ENCODE results near the gene ITPKB. TPM values are rescaled to one million over a fixed set of nuclear protein-coding genes. Genes with fewer than 3 reads are reported as not detected.
"Not testable (repeated sequence)": the region's sequence is repeated elsewhere in the genome, so short reads cannot be mapped to it uniquely, and the experiment has no call there.

Gene ITPKB
- total RNA-seq, 2 experiments from 2014 or later: 47.0 to 47.4 TPM

- CTCF ChIA-PET: interaction anchor here (1.1 kb wide), 2 partner anchors 9 to 14 kb away, joined by 3 to 5 read pairs; no protein-coding TSS in a partner anchor
- H3K4me1 Mint-ChIP-seq (ENCODE audit: low read depth); ATAC-seq; H3K4me3 Mint-ChIP-seq; H3K27ac Mint-ChIP-seq; POLR2A ChIA-PET; H3K27me3 Mint-ChIP-seq (ENCODE audit: low read depth); H3K9me3 Mint-ChIP-seq (ENCODE audit: insufficient read depth); H3K36me3 Mint-ChIP-seq (ENCODE audit: low read depth); DNase-seq: not testable (repeated sequence)
Observed at GRCh38 chr1:226611980-226612379, 127.1 kb downstream of the ITPKB start.

DNA sequence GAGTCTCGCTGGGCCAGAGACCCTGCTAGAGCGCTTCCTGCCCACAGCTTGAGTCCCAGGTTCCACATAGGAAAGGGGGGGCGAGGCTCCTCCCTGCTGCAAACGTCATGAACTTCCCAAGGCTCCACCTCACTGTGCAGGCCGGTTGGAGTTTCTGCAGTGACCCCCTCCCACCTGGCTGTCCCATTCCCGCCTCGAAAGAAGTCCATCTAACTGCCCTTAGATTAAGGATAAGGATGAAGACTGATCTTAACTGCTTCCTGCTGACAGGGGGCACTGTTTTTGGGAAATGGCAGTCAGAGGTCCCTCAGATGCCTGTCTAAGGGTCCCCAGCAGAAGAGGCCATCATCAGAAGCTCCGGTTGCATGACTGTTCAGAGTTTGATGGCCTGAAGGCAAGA lies 127.8 kb downstream of the ITPKB start:
- Mint-ChIP-seq H3K4me1 (ENCODE audit: low read depth) (no peaks in the 10 kb centered on the region), H3K27me3 (ENCODE audit: low read depth) (peaks cover 3% of the 10 kb centered on the region), H3K27ac (no peak overlapping the region), H3K9me3 (ENCODE audit: insufficient read depth) (no peaks in the 10 kb centered on the region), H3K4me3 (no peak overlapping the region), H3K36me3 (ENCODE audit: low read depth) (no peaks in the 10 kb centered on the region)
- CTCF ChIA-PET: interaction anchor here (1.1 kb wide), 1 partner anchor 8 kb away, joined by 3 read pairs; no protein-coding TSS in a partner anchor
- POLR2A ChIA-PET: no interaction called here
- DNase-seq: no peak
- no peak for ATAC-seq

- peaks cover 3% of the 10 kb centered on the region for H3K27me3 Mint-ChIP-seq (ENCODE audit: low read depth)
- ATAC-seq: no peak
- H3K4me1 Mint-ChIP-seq (ENCODE audit: low read depth): no peaks in the 10 kb centered on the region
- H3K36me3 Mint-ChIP-seq (ENCODE audit: low read depth): no peaks in the 10 kb centered on the region
- H3K27ac Mint-ChIP-seq: no peak overlapping the region
- ChIA-PET POLR2A (no interaction called here), CTCF (no interaction called here)
- no peak for DNase-seq
- H3K9me3 Mint-ChIP-seq (ENCODE audit: insufficient read depth): no peaks in the 10 kb centered on the region
- H3K4me3 Mint-ChIP-seq: no peak overlapping the region
Observed at GRCh38 chr1:226610671-226611070, 128.4 kb downstream of the ITPKB start.

DNA sequence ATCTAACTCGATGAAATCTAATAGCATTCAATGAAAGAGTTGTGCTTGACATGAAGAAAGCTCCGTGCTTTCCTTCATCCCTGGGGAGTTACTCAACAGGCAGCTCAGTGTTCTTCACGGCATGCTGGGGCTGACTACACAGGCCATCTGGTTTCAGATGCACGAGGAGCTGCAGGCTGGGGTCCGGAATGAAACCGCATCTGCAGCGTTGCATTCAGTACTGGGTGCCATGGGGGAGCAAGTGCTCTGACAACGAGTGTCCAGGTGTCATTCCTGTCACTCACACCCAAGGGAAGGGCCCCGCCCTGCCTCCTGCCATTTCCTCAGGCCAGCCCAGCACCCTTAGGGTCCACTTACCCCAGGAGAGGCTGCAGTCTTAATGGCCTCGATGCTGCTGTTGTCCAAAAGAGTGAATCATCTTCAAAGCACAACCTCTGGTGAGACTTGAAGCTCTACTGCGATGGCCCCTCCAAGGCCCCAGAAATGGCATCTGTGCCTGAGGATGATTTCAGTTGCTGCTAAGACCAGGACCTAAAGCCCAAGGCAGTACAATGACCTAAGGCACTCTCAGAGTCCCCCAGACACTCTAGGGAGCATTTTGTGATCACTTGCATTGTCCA lies 129.1 kb downstream of the ITPKB start:
- Mint-ChIP-seq H3K4me1 (ENCODE audit: low read depth) (no peaks in the 10 kb centered on the region), H3K9me3 (ENCODE audit: insufficient read depth) (no peaks in the 10 kb centered on the region), H3K27ac (no peak overlapping the region), H3K36me3 (ENCODE audit: low read depth) (no peaks in the 10 kb centered on the region), H3K4me3 (no peak overlapping the region), H3K27me3 (ENCODE audit: low read depth) (peaks cover 3% of the 10 kb centered on the region)
- POLR2A ChIA-PET: no interaction called here
- DNase-seq (no peak), ATAC-seq (no peak)
- CTCF ChIA-PET: interaction anchor here (1.5 to 2.6 kb wide), 3 partner anchors 10 to 29 kb away, joined by 3 to 10 read pairs (median 5); no protein-coding TSS in a partner anchor

DNA sequence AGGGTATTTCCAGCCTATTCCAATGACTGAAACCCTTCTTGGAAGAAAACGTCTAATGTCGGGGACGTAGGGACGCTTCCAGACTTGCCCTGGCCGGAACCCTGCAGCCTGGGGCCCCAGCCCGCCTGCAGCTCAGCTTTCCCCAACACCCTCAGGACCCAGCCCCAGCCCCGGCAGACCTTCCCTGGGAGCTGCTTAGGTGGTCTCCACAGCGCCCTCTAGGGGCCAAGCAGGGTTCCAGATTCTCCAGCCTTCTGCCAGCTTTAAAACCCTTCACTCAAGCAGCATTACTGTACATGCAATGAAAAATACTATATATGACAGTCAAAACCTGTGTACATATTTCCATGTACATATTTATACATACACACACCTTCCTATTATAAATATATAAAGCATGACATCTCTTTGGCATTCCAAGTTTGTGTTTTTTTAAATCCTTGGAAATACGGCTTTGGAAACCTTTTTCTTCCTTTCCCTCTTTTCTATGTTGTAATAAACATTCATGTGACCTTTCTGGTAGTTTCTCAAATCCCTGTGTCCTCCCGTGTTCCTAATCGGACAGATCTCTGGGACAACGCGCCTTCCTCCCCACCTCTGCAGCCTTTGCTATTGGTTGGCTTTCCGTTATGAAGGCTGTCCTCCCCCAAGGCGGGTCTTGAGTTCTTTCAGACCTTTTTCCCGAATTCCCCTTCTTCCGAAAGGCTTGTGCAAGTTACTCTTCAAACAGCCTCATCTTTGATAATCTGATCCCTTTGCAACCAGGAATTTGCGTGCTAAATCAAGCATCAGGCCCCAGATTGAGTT lies 130.2 kb downstream of the ITPKB start:
- no peaks in the 10 kb centered on the region for H3K4me1 Mint-ChIP-seq (ENCODE audit: low read depth)
- no peaks in the 10 kb centered on the region for H3K9me3 Mint-ChIP-seq (ENCODE audit: insufficient read depth)
- no peak overlapping the region for H3K27ac Mint-ChIP-seq
- ChIA-PET CTCF (interaction anchor here (0.7 to 2.6 kb wide), 14 partner anchors 9 to 303 kb away, joined by 3 to 14 read pairs (median 3); partner anchors contain the start of gene PARP1), POLR2A (no interaction called here)
- H3K27me3 Mint-ChIP-seq (ENCODE audit: low read depth): peaks cover 3% of the 10 kb centered on the region
- no peaks in the 10 kb centered on the region for H3K36me3 Mint-ChIP-seq (ENCODE audit: low read depth)
- no peak overlapping the region for H3K4me3 Mint-ChIP-seq
- DNase-seq: peak; percentile 73
- ATAC-seq: peak; percentile 83

- peaks cover 2% of the 10 kb centered on the region for H3K27me3 Mint-ChIP-seq (ENCODE audit: low read depth)
- CTCF ChIA-PET: interaction anchor here (0.9 to 2.6 kb wide), 6 partner anchors 16 to 200 kb away, joined by 3 to 14 read pairs (median 4); partner anchors contain the start of gene PARP1
- ATAC-seq (no peak), DNase-seq (no peak)
- H3K36me3 Mint-ChIP-seq (ENCODE audit: low read depth): no peaks in the 10 kb centered on the region
- H3K4me3 Mint-ChIP-seq: no peak overlapping the region
- H3K9me3 Mint-ChIP-seq (ENCODE audit: insufficient read depth): no peaks in the 10 kb centered on the region
- no peak overlapping the region for H3K27ac Mint-ChIP-seq
- no peaks in the 10 kb centered on the region for H3K4me1 Mint-ChIP-seq (ENCODE audit: low read depth)
- POLR2A ChIA-PET: no interaction called here
Observed at GRCh38 chr1:226607821-226608220, 131.3 kb downstream of the ITPKB start.

GRCh38 chr1:226607268-226607660 lies 131.8 kb downstream of the ITPKB start:
- POLR2A ChIA-PET: no interaction called here
- CTCF ChIA-PET: interaction anchor here (1.1 kb wide), 1 partner anchor 182 kb away, joined by 3 read pairs; no protein-coding TSS in a partner anchor
- H3K4me3 Mint-ChIP-seq: no peak overlapping the region
- H3K36me3 Mint-ChIP-seq (ENCODE audit: low read depth): no peaks in the 10 kb centered on the region
- H3K27ac Mint-ChIP-seq: no peak overlapping the region
- ATAC-seq: no peak
- no peaks in the 10 kb centered on the region for H3K27me3 Mint-ChIP-seq (ENCODE audit: low read depth)
- no peaks in the 10 kb centered on the region for H3K4me1 Mint-ChIP-seq (ENCODE audit: low read depth)
- H3K9me3 Mint-ChIP-seq (ENCODE audit: insufficient read depth): no peaks in the 10 kb centered on the region
- DNase-seq: no peak

- DNase-seq (no peak), ATAC-seq (no peak)
- Mint-ChIP-seq H3K4me3 (no peak overlapping the region), H3K27ac (no peak overlapping the region), H3K9me3 (ENCODE audit: insufficient read depth) (no peaks in the 10 kb centered on the region), H3K36me3 (ENCODE audit: low read depth) (no peaks in the 10 kb centered on the region), H3K27me3 (ENCODE audit: low read depth) (no peaks in the 10 kb centered on the region), H3K4me1 (ENCODE audit: low read depth) (no peaks in the 10 kb centered on the region)
- POLR2A ChIA-PET: interaction anchor here (0.6 kb wide), 1 partner anchor 614 kb away, joined by 6 read pairs; no protein-coding TSS in a partner anchor
- CTCF ChIA-PET: interaction anchor here (1.1 to 1.9 kb wide), 2 partner anchors 20 to 182 kb away, joined by 3 to 6 read pairs; no protein-coding TSS in a partner anchor
Observed at GRCh38 chr1:226606311-226607267, 132.5 kb downstream of the ITPKB start.

DNA sequence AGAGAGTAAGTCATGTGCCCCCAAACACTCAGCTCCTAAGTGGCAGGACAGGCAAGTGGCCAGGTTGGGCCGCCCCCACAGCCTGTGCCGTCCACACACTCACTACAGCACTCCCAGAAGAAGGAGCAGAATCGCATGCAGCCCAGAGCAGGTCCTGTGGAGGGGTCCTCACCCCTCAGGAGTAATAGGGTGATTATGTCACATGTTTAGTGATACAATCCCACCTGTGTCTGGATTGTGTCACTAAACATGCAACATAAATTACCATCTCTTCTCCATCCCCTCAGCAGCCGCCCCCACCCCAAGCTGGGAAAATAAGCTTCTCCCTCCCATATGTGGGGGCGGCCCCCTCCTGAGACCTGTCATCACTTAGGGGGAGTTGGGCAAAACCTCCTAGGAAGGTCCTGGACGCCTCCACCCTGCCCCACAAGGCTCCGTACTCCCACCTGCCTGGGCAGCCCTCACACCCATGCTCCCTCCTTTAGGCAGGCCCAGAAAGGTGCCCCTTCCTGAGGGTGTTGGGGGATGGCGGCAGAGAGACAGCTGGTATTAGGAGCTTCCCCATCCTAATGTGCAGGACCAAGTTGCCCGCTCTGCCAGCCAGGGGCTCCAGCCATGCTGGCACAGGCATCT lies 133.6 kb downstream of the ITPKB start:
- no peak overlapping the region for H3K27ac Mint-ChIP-seq
- DNase-seq (no peak), ATAC-seq (no peak)
- H3K4me3 Mint-ChIP-seq: no peak overlapping the region
- H3K27me3 Mint-ChIP-seq (ENCODE audit: low read depth): peaks cover 2% of the 10 kb centered on the region
- no peaks in the 10 kb centered on the region for H3K4me1 Mint-ChIP-seq (ENCODE audit: low read depth)
- H3K36me3 Mint-ChIP-seq (ENCODE audit: low read depth): no peaks in the 10 kb centered on the region
- H3K9me3 Mint-ChIP-seq (ENCODE audit: insufficient read depth): no peaks in the 10 kb centered on the region
- ChIA-PET CTCF (interaction anchor here (0.9 to 1.9 kb wide), 2 partner anchors 21 to 181 kb away, joined by 3 to 6 read pairs; no protein-coding TSS in a partner anchor), POLR2A (no interaction called here)

GRCh38 chr1:226604560-226605317 lies 134.3 kb downstream of the ITPKB start:
- POLR2A ChIA-PET: no interaction called here
- no peaks in the 10 kb centered on the region for H3K36me3 Mint-ChIP-seq (ENCODE audit: low read depth)
- H3K27me3 Mint-ChIP-seq (ENCODE audit: low read depth): peaks cover 2% of the 10 kb centered on the region
- ATAC-seq: no peak
- H3K9me3 Mint-ChIP-seq (ENCODE audit: insufficient read depth): no peaks in the 10 kb centered on the region
- DNase-seq: no peak
- H3K4me3 Mint-ChIP-seq: no peak overlapping the region
- H3K4me1 Mint-ChIP-seq (ENCODE audit: low read depth): no peaks in the 10 kb centered on the region
- CTCF ChIA-PET: interaction anchor here (0.9 to 1.9 kb wide), 2 partner anchors 22 to 180 kb away, joined by 3 to 6 read pairs; no protein-coding TSS in a partner anchor
- H3K27ac Mint-ChIP-seq: no peak overlapping the region
